ENCODE data around the gene CLSTN2. TPM values are rescaled to one million over a fixed set of nuclear protein-coding genes. Genes with fewer than 3 reads are reported as not detected.

Gene CLSTN2
- total and polyA plus RNA-seq, 2 of the 4 experiments (the other 2 are of a cell fraction), result under 0.01 to 0.07 TPM

- no TSS peak for BruUV-seq (replicated peaks)
- Histone ChIP-seq H3K14ac (replicated peaks; ENCODE audit: low read depth, low read length) (no peak overlapping the region), H2AK9ac (replicated peaks; ENCODE audit: low read depth, low read length, poor library complexity) (no peak overlapping the region), H4K91ac (ENCODE audit: insufficient read depth, low read depth, low read length) (no peak overlapping the region), H3K4me3 (ENCODE audit: insufficient read depth, low read depth, low read length) (no peak overlapping the region), H4K8ac (ENCODE audit: low read depth in 2 of 2, low read length in 2 of 2) (no peak overlapping the region), H3K27ac (ENCODE audit: insufficient read depth, low read length) (no peak overlapping the region), H3K79me1 (ENCODE audit: low read depth in 1 of 2, low read length in 2 of 2) (no peaks in the 10 kb centered on the region), H3K4ac (ENCODE audit: low read depth, low read length) (no peak overlapping the region), H2AFZ (replicated peaks; ENCODE audit: low read length, poor library complexity) (no peak overlapping the region), H3K9me1 (ENCODE audit: insufficient read depth, low read length) (no peaks in the 10 kb centered on the region), H2BK20ac (ENCODE audit: low read depth, low read length) (no peak overlapping the region), H3K18ac (ENCODE audit: low read depth, low read length) (no peak overlapping the region), H3K27me3 (ENCODE audit: control insufficient read depth, insufficient read depth, low read length) (no peaks in the 10 kb centered on the region), H3K36me3 (ENCODE audit: control insufficient read depth, insufficient read depth, low read length) (no peaks in the 10 kb centered on the region), H2BK120ac (ENCODE audit: low read depth, low read length) (no peak overlapping the region), H3K9me3 (ENCODE audit: control insufficient read depth, insufficient read depth, low read length) (no peaks in the 10 kb centered on the region), H3K56ac (ENCODE audit: extremely low read depth, insufficient read depth, low read length) (no peak overlapping the region), H3K23ac (ENCODE audit: low read depth, low read length) (no peak overlapping the region), H3K4me1 (ENCODE audit: control insufficient read depth, insufficient read depth, low read length) (no peaks in the 10 kb centered on the region), H2AK5ac (ENCODE audit: low read depth, low read length) (no peak overlapping the region), H3K9ac (ENCODE audit: low read depth, low read length) (no peak overlapping the region), H2BK15ac (ENCODE audit: low read depth, low read length) (no peak overlapping the region), H2BK5ac (ENCODE audit: low read depth, low read length, poor library complexity, severe bottlenecking) (no peak overlapping the region), H4K5ac (ENCODE audit: low read depth, low read length) (no peak overlapping the region), H3K4me2 (ENCODE audit: low read depth, low read length) (no peak overlapping the region), H4K20me1 (ENCODE audit: insufficient read depth, low read length) (no peaks in the 10 kb centered on the region)
- DNase-seq, result no peak
- intact Hi-C loops (cut with micrococcal nuclease) (no loop called here), in situ Hi-C loops (cut with MboI; ENCODE audit: low sequenced_read_pairs) (no loop called here), dilution Hi-C loops (cut with HindIII; ENCODE audit: low sequenced_read_pairs, unreplicated experiment) (no loop called here)
- POLR2A ChIA-PET (ENCODE audit: unreplicated experiment), result no interaction called here
- no peak for ATAC-seq (ENCODE audit: low read depth)
- no CpG with 5 or more reads among the region's 2 CpGs for WGBS, 2 experiments (ENCODE audit: extremely low coverage in 2 of 2, insufficient read length in 1 of 2)
- CTCF ChIA-PET, result no interaction called here
- TF ChIP-seq MXI1 (IDR thresholded peaks at IDR 0.05; ENCODE audit: borderline replicate concordance, low read depth, low read length), result no peak
- no peak for TF ChIP-seq MAZ (IDR thresholded peaks at IDR 0.05; ENCODE audit: borderline replicate concordance, low read depth, low read length)
- no peak for TF ChIP-seq BHLHE40 (IDR thresholded peaks at IDR 0.05; ENCODE audit: low read depth, low read length)
- no peak for TF ChIP-seq FOS (IDR thresholded peaks at IDR 0.05; ENCODE audit: low read depth, low read length)
- no peak for TF ChIP-seq RAD21 (IDR thresholded peaks at IDR 0.05; ENCODE audit: low read length)
- no peak for TF ChIP-seq CTCF (conservative IDR thresholded peaks at IDR 0.05; ENCODE audit: low read depth, low read length)
- TF ChIP-seq POLR2A (IDR thresholded peaks at IDR 0.05; ENCODE audit: low read depth, low read length), result no peak
- TF ChIP-seq CEBPB (IDR thresholded peaks at IDR 0.05; ENCODE audit: low read depth, low read length), result no peak
- no peak for TF ChIP-seq USF2 (IDR thresholded peaks at IDR 0.05; ENCODE audit: low read depth, low read length)
- TF ChIP-seq CHD1 (IDR thresholded peaks at IDR 0.05; ENCODE audit: low read depth, low read length), result no peak
- no peak for TF ChIP-seq RCOR1 (IDR thresholded peaks at IDR 0.05; ENCODE audit: insufficient replicate concordance, low read length)
- no peak for TF ChIP-seq NFE2L2 (IDR thresholded peaks at IDR 0.05; ENCODE audit: low read depth, low read length)
Observed at GRCh38 chr3:140187656-140188221, 252.8 kb downstream of the CLSTN2 start.

All from IMR-90 (cell line).